Measurements from ENCODE around the gene APOBEC2.

APOBEC2 gene

DNA sequence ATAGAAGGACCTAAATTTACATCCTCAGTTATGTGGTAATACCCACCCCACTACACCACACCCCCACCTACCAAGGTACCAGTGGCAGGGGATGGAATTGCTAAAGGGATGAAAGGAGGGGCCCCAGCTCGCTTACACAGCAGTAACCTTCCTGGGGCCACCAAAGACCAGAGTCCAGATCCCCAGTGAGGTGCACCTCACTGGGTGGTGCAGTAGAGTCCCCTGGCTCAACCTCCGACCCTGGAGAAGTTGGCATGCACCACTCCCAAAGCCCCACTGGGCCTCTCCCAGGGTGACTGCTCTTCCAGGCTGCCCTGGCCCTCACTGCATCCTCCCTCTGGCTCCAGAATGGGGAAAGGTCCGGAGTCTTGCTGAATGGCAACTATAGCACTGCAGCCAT lies 14.8 kb upstream of the APOBEC2 start:
- no peak for DNase-seq

DNA sequence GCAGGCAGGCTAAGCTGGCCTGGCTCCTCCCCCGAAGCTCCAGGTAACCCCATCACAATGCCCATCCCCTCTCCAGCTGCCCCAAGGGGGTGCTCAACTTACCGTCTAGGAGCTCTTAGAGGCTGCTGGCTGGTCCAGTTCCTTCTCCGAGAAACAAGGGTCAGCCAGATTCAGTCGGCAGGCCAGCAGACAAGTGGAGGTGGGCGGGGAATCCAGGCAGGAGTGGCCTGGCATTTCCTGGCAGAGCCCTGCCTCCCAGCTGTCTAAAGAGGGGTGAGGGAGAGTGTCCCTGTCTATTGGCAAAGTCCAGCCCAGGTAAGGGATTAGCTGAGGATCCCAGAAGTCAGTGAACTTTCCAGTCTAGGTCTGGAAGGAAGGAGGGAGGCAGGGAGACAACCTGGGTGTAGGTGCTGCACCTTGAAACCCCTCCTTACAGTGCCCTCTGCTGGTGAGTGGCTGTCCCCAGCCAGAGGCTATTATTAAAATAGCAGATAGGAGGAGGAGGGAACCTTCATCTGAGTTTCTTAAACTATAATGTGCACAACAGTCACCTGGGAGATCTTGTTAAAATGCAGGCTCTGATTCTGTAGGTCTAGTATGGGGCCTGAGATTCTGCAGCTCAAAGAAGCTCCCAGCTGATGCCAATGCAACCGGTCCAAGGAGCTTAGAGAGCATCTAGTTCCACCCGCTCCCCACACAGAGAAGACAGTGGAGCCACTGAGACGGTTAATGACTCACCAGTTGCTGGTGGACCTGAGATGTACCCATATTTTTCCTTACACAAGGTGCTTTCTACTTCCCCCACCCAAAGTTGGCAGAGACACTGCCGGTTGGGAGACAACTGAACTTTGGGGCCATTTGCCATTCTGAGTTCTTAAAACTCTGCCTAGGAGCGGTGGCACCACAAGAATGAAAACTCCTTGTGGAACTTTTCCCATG lies 13.7 kb upstream of the APOBEC2 start, which contains the start of gene UNC5CL:
Gene UNC5CL (minus strand): TSS at position 162 of the 939 bp plus-strand sequence. CDS start 4,147 bp downstream, outside the sequence.
- no peak for DNase-seq

GRCh38 chr6:41040101-41040939 lies 12.7 kb upstream of the APOBEC2 start:
- peak; percentile 21 for DNase-seq

GRCh38 chr6:41040940-41041536 lies 12.0 kb upstream of the APOBEC2 start:
- no peak for DNase-seq

GRCh38 chr6:41042226-41043055 lies 10.6 kb upstream of the APOBEC2 start, which contains the start of gene TSPO2:
Gene TSPO2 (plus strand): TSS chr6:41042467. CDS start chr6:41042986, 519 bp downstream.
- no peak for DNase-seq

DNA sequence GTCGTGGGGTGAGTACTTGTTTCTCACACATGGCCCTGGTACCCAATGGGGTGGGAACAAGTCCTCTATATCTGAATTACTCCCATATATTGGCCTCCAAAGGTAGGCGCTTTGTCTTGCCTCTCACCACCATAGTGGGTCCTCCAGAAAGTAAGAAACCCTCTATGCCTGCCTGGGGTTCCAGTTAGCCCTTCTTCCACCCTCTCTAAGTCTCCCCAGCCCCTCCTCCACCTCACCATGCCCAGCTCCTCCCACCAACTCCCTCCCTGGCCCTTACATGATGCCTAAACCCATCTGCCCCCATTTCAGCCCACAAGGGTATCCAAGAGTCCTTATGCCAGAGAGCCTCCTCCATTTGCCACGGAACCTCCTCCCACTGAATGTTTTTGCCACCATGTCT lies 9.9 kb upstream of the APOBEC2 start:
- DNase-seq: no peak

GRCh38 chr6:41045664-41046063 lies 7.3 kb upstream of the APOBEC2 start:
- DNase-seq: no peak

- DNase-seq: no peak
Measured at GRCh38 chr6:41046084-41046483, 6.9 kb upstream of the APOBEC2 start.

DNA sequence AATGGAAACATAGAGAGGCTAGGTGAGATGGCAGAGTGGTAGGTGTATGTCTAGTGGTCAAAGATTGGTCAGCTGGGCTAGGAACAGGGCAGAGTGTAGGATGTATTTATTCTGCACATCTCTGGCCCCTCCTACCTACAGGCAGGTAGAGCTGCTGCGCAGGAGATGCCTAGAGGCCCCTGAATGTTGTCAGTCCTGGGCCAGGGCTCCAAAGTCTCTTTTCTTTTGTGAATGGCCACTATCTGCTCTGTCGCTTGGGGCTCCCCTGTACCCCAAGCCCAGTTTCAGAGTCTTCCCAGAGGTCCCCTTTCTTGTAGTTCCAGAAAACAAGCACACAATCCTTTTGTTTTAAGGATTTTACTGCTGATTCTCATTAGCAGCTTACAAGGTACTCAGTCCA lies 5.7 kb upstream of the APOBEC2 start:
- DNase-seq: no peak

DNA sequence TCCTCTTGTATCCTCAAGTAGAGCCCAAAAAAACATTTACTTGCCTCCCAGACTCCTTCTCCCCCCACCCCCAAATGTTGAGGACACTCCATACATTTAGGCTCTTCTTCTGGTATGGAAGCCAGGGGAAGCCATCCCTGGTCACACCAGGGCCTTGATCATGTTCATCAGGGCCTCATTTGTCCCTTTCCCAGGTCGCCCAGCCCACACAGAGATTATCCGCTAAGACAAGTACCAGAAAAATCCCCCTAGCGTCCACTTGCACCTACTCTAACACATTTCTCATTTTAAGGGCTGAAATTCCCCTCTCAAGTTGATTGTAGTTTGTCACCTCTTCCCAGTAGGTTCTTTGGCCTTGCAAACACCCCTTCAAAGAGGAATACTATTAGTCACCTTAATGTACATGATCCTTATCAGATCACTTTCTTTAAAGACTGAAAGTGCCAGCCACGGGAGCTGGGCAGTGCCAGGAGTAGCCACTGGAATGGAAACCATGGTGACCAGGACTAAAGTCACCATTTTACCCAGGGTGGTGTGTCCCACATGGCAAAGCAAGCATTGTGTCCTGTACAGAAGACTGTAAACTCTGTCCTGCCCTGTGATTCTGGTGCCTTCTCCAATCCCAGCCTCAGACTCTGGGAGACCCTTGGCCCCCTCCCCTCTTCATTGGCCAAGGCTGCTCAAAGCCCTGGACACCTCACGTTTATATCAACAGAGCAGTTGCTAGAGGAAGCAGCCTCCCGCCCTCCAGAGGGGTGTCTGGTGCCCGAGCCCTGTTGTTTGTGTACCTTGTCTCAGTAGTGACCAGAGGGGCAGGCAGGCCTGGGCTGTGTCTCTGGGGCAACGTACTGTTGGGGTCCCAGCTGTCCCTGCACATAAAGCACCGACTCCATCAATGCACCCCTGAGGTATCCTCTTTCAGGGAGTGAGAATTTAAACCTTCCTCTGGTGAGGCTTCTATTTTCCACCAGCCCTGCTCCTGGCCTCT lies 5.0 kb upstream of the APOBEC2 start:
- no peak for DNase-seq

DNA sequence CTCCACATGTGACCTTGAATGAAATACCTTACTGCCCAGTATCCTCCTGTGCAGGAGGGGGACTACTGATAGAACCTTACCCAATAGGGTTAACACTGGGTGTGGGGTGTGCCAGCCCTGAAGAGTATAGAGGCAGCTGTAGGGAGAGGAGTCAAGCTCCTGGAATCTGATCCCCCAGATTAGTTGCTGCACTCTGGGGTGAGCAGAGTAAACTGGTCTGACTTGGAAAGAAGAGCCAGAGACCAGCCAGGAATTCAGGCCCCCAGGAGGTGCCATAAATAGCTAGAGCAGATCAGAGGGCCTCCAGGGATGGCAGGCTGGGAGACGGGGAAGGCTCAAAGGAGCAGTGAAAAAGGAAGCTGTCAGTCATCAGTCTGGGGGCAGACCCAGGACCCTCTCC lies 3.5 kb upstream of the APOBEC2 start:
- DNase-seq: no peak

DNA sequence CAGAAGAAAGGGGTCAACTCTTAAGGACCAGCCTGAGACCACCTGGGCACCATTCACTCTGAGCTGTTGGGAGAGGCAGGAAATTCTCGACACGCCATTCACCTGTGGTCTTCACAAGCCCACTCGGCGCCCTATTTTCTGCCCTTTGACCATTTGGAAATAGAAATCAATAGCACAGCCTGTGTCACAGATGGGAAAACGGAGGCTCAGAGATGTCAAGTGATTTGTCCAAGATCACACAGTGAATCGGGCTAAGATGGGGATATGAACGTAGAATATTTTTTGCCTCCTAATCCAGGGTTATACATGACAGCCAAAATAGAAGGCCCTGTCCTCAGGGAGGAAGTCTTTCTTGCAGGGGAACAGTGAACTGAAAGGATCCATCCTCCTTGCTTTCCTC lies 3.0 kb upstream of the APOBEC2 start:
- no peak for DNase-seq

DNA sequence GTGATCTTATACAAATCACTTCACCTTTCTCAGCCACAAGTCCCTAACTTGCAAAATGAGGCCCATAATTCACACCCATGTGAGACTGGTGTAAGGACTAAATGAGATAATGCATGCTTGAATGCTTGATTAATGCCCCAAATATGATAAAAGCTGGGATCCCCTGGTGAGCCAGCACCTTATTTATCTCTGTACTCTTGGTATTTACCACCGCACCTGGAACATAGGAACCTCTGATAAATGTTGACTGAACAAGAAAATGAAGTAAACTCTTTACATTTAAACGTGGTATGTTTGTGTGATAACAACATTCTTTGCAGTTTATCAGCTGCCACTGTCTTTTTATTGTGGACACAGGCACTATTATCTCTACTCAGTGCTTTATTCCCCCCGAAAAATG lies 2.5 kb upstream of the APOBEC2 start:
- no peak for DNase-seq

DNA sequence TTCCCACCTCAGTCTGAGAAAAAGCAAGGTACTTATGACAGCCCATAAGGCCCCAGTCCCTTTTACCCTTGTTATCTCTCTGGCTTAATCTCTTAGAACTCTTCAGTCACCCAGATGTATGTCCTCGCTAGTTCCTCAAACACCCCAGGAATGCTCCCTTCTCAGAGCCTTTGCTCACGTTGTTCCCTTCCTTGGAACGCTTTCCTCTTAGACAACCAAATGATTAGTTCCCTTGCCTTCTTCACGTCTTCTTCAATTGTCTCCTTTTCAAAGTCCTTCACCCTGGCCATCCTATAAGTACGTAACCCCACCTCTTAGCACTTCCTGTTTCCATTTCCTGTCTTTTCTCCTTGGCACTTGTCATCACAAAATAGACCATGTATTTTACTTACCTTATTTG lies 1.1 kb upstream of the APOBEC2 start:
- DNase-seq: no peak

DNA sequence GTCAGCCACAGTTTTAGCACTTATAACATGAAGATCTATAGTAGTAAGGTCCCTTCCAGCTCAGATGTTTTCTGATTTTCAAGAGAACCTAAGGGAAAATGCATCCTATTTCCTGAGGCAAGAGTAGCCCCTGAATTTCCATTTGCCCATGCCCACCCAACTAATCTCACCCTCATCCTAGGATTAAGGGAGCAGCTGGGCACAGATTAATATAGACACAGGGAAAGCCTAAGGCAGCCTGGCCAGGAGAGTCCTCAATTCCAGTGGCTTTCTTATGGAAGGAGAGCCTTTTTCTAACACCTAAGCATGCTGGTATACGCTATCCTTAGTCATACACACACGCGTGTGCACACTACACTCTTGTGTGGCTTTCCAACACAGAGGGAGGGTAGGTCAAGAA lies 1.5 kb downstream of the APOBEC2 start:
- DNase-seq: no peak

DNA sequence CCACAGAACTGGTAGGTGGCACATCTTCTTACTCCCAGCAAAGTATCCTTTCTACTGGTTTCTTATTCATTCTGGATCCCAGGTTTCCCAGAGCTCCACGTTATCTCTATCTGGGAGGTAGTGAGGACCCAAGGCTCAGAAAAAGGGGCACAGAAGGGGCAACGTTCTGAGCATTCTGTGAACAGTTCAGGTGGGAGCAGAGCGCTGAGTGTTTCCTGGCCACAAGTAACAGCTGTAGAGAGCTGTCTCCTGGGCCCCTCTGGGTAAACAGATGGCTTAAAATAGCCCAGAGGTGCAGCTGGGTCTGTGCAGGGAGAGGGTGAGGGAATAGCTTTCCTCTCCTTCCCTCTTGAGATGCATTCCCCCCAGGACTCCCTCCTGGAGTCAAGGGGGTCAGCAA lies 2.1 kb downstream of the APOBEC2 start:
- DNase-seq: no peak

GRCh38 chr6:41056768-41057490 lies 3.9 kb downstream of the APOBEC2 start:
- DNase-seq: no peak

DNA sequence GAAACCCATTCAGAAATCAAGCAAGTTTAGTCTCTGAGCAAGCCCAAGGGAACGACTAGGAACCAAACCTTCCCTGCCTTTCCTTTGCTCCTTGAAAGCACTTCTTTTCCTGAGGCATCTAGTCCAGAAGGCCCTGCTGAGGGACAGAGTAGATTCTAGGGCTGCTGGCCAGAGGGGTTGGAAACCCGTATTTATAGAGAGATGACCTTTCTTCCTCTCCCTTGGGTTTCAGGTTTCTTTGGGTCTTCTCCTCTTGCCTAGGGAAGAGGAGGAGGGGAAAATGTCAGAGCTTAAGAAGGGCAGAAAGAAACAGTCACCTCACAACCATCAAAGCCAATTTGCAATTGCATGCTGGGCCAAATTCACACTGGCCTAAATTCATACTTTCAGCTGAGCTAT lies 5.8 kb downstream of the APOBEC2 start:
- DNase-seq: no peak

DNA sequence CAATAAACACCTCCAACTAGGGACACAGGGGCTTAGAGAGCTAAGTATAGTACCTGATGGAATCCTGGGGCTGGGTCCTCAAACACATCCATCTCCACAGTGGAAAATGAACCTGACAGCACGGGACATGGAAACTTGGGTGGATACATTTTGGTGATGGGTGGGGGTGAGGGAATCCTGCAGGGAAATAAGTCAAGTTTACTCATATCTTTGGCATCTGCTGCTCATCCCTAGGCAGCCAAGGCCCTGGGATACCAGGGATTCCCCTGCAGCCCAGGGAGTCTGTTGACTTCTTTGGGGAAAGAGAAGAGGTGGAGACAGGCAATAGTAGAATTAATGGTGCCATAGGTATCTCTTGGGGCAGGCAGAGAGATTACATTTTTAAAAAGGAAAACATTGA lies 6.6 kb downstream of the APOBEC2 start:
- peak; percentile 75 for DNase-seq

- no peak for DNase-seq
Measured at GRCh38 chr6:41061196-41061726, 8.3 kb downstream of the APOBEC2 start.

Data from fibroblast of skin of back (primary cell).